Cardiac muscle cell (in vitro differentiated cells and primary cell): ENCODE results near the gene SRGN. TPM values are rescaled to one million over a fixed set of nuclear protein-coding genes. Genes with fewer than 3 reads are reported as not detected.

Experiments
- DNase-seq, 2 donors: peaks; one replicate each; pipeline versions ENCODE4 v3.0.0 to v3.0.0-alpha.2; 2010 to 2017; ENCODE audit warnings: low read depth in 1 of 2, low spot score in 1 of 2
- H3K27ac ChIP-seq: fragments of 200-600 bp; sonication (generic); 2 replicates; pipeline ENCODE4 v1.5.1; 2016
- H3K27me3 ChIP-seq: fragments of 200-600 bp; sonication (generic); 2 replicates; pipeline ENCODE4 v1.6.0; 2016; ENCODE audit warnings: control low read depth
- H3K36me3 ChIP-seq: fragments of 200-600 bp; sonication (generic); 2 replicates; pipeline ENCODE4 v1.5.1; 2016; ENCODE audit warnings: control low read depth
- H3K4me1 ChIP-seq: fragments of 200-600 bp; sonication (generic); 2 replicates; pipeline ENCODE4 v1.8.1; 2017; ENCODE audit warnings: low read depth, mild to moderate bottlenecking, mixed run types
- H3K4me3 ChIP-seq: fragments of 200-600 bp; sonication (generic); 2 replicates; pipeline ENCODE4 v1.5.1; 2016; ENCODE audit warnings: mild to moderate bottlenecking
- H3K9me3 ChIP-seq: fragments of 200-600 bp; sonication (generic); 2 replicates; pipeline ENCODE4 v1.5.1; 2017; ENCODE audit warnings: low read depth, mild to moderate bottlenecking, control low read depth
- CTCF ChIP-seq: IDR thresholded peaks from 2 replicates; pipeline ENCODE4 v1.5.1; 2012; ENCODE audit warnings: low read depth, mild to moderate bottlenecking, low read length
- polyA plus RNA-seq: library from polyadenylated mRNA; unstranded; fragments of >200 nt; fragmentation: Nextera tagmentation; extraction: Ambion mirVana; gene quantifications from 2 replicates; pipeline ENCODE4 v1.2.1, GENCODE V29; 2016
- total RNA-seq: library from RNA; depleted of rRNA; stranded (reverse); fragments of >200 nt; gene quantifications from 2 replicates; pipeline ENCODE4 v1.2.3, GENCODE V29; 2016

The SRGN gene
- total and polyA plus RNA-seq, 2 experiments from 2014 or later = not detected

DNA sequence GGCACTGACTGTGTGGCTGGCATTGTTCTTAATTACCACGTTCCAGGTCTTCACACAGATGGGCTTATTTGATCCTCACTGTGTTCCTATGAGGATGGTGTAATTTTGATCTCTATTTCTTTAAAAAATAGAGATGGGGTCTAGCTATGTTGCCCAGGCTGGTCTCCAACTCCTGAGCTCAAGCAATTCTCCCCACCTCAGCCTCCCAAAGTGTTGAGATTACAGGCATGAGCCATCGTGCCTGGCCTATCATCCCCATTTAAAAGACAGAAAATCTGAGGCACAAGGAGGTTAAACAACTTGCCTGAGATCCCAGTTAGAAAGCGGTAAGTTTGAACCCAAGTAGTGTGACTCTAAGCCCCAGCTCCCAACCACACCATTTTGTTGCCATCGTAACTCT is 17.0 kb upstream of the SRGN start:
- Histone ChIP-seq H3K9me3 (no peaks in the 10 kb centered on the region), H3K27ac (no peak overlapping the region), H3K27me3 (no peaks in the 10 kb centered on the region), H3K4me3 (no peak overlapping the region), H3K4me1 (no peaks in the 10 kb centered on the region), H3K36me3 (no peaks in the 10 kb centered on the region)
- TF ChIP-seq CTCF = no peak
- no peak for DNase-seq

GRCh38 chr10:69071610-69072009 is 16.3 kb upstream of the SRGN start:
- Histone ChIP-seq H3K27me3 (no peaks in the 10 kb centered on the region), H3K4me1 (no peaks in the 10 kb centered on the region), H3K36me3 (no peaks in the 10 kb centered on the region), H3K4me3 (no peak overlapping the region), H3K27ac (no peak overlapping the region), H3K9me3 (no peaks in the 10 kb centered on the region)
- no peak for TF ChIP-seq CTCF
- DNase-seq = no peak

GRCh38 chr10:69073026-69073425 is 14.9 kb upstream of the SRGN start:
- Histone ChIP-seq H3K27me3 (no peaks in the 10 kb centered on the region), H3K36me3 (no peaks in the 10 kb centered on the region), H3K4me3 (no peak overlapping the region), H3K27ac (no peak overlapping the region), H3K9me3 (no peaks in the 10 kb centered on the region), H3K4me1 (no peaks in the 10 kb centered on the region)
- no peak for DNase-seq
- TF ChIP-seq CTCF = no peak

- DNase-seq = no peak
- no peak overlapping the region for H3K4me3 ChIP-seq
- TF ChIP-seq CTCF = no peak
- H3K36me3 ChIP-seq = no peaks in the 10 kb centered on the region
- no peaks in the 10 kb centered on the region for H3K27me3 ChIP-seq
- no peak overlapping the region for H3K27ac ChIP-seq
- H3K9me3 ChIP-seq = no peaks in the 10 kb centered on the region
- no peaks in the 10 kb centered on the region for H3K4me1 ChIP-seq
These were observed 14.1 kb upstream of the SRGN start for GRCh38 chr10:69073736-69074364.

GRCh38 chr10:69074532-69074931 is 13.4 kb upstream of the SRGN start:
- H3K36me3 ChIP-seq = no peaks in the 10 kb centered on the region
- no peak for TF ChIP-seq CTCF
- H3K27me3 ChIP-seq = no peaks in the 10 kb centered on the region
- H3K27ac ChIP-seq = no peak overlapping the region
- H3K4me1 ChIP-seq = no peaks in the 10 kb centered on the region
- no peak overlapping the region for H3K4me3 ChIP-seq
- no peaks in the 10 kb centered on the region for H3K9me3 ChIP-seq
- no peak for DNase-seq
